Spleen (tissue), 11 donors: ENCODE results near the gene PSMD7. TPM values are rescaled to one million over a fixed set of nuclear protein-coding genes. Genes with fewer than 3 reads are reported as not detected.
A peak's percentile ranks its signal among the peaks of the same experiment; 100 is the strongest.

Experiments used
- DNase-seq: peaks from one replicate; pipeline ENCODE4 v3.0.0-alpha.2; 2020
- H3K27ac ChIP-seq, 8 donors: fragments of 200-600 bp; sonication (generic) in 7 of 8; 1 replicate in 4 of 8; 2 replicates in 4 of 8; pipeline versions ENCODE4 v1.5.0 to v1.8.0; 2016 to 2021; ENCODE audit warnings: inconsistent platforms in 4 of 8, mild to moderate bottlenecking in 4 of 8, moderate library complexity in 1 of 8
- H3K27me3 ChIP-seq, 7 donors: fragments of 200-600 bp; sonication (generic) in 6 of 7; replicated peaks in 1 of 7; 1 replicate in 4 of 7; 2 replicates in 3 of 7; pipeline versions ENCODE4 v1.5.0 to v1.8.0; 2016 to 2021; ENCODE audit warnings: inconsistent platforms in 3 of 7, mild to moderate bottlenecking in 1 of 7
- H3K36me3 ChIP-seq, 6 donors: fragments of 200-600 bp; sonication (generic) in 5 of 6; 1 replicate in 4 of 6; 2 replicates in 2 of 6; pipeline versions ENCODE4 v1.5.0 to v1.8.0; 2016 to 2021; ENCODE audit warnings: inconsistent platforms in 2 of 6
- H3K4me1 ChIP-seq, 6 donors: fragments of 200-600 bp; sonication (generic) in 5 of 6; 1 replicate in 3 of 6; 2 replicates in 3 of 6; pipeline versions ENCODE4 v1.5.0 to v1.8.0; 2016 to 2021; ENCODE audit warnings: inconsistent platforms in 3 of 6
- H3K4me3 ChIP-seq, 8 donors: fragments of 200-600 bp; sonication (generic) in 7 of 8; 1 replicate in 4 of 8; 2 replicates in 4 of 8; pipeline versions ENCODE4 v1.5.0 to v1.8.0; 2016 to 2021; ENCODE audit warnings: inconsistent platforms in 4 of 8, mild to moderate bottlenecking in 4 of 8, moderate library complexity in 2 of 8
- H3K9me3 ChIP-seq, 8 donors: fragments of 200-600 bp; sonication (generic) in 7 of 8; 1 replicate in 4 of 8; 2 replicates in 4 of 8; pipeline versions ENCODE4 v1.5.0 to v1.8.0; 2016 to 2021; ENCODE audit warnings: inconsistent platforms in 4 of 8
- CTCF ChIP-seq, 11 experiments: fragments of 200-600 bp in 7 of 11; fragments of 450-650 bp in 4 of 11; sonication (generic) in 4 of 11; IDR thresholded peaks in 8 of 11; conservative IDR thresholded peaks in 3 of 11; 1 replicate in 7 of 11; 2 replicates in 4 of 11; pipeline versions ENCODE4 v1.4.0 to v1.8.0; 2016 to 2021; ENCODE audit warnings: antibody characterized with exemption in 11 of 11, inconsistent platforms in 4 of 11, mild to moderate bottlenecking in 1 of 11
- POLR2A ChIP-seq, 3 donors: fragments of 450-650 bp; IDR thresholded peaks; one replicate each; pipeline ENCODE4 v1.5.1; 2017; ENCODE audit warnings: antibody characterized with exemption in 3 of 3, mild to moderate bottlenecking in 1 of 3
- POLR2AphosphoS5 ChIP-seq, 3 donors: sonication (generic); formaldehyde crosslinking; IDR thresholded peaks; one replicate each; pipeline ENCODE4 v1.5.1; 2017; ENCODE audit warnings: antibody characterized with exemption in 3 of 3
- WGBS, 5 donors: extraction: QIAGEN DNeasy Blood & Tissue Kit in 3 of 5; methylation state at CpG; one replicate each; pipeline versions ENCODE4 v1.1.5 to v1.1.7; 2013 to 2018; 5-methylcytosine and 5-hydroxymethylcytosine counted together
- intact Hi-C: fragments of 100-400 bp; cut with DNase I; formaldehyde crosslinking; loops from one replicate; pipeline ENCODE4 v1.15.0; 2023; ENCODE audit warnings: low total_unique reads
- polyA plus RNA-seq, 3 donors: library from polyadenylated mRNA; stranded (reverse); fragments of 200-250 nt; gene quantifications; one replicate each; pipeline ENCODE4 v1.2.1, GENCODE V29; 2013
- total RNA-seq, 7 donors: library from RNA; depleted of rRNA in 3 of 7; stranded (reverse); fragments of >200 nt in 3 of 7; fragmentation: NEBNext Ultra II Directional in 4 of 7; extraction: Animal tissue kit (Norgen Biotek cat#: 25700) in 4 of 7; gene quantifications; one replicate each; pipeline versions ENCODE4 v1.1.0 to v1.2.1, GENCODE V29; 2016 to 2021
- donor health status: healthy with polysubstance abuse.
- donor health status: DM: no; HTN: no; CAD: no; lungs with moderate emphysema.
- donor health status: DM: no; HTN: no; CAD: no.
- donor health status: Bipolar disorder and iron deficiency.
- donor health status: healthy.
- donor health status: DM: no; HTN: no; CAD: no.
- donor health status: DM: yes; HTN: yes; CAD: no.

PSMD7 gene
- total and polyA plus RNA-seq, 10 donors: 40.5 to 61.1 (median 48.9) TPM

GRCh38 chr16:74268372-74268782 is 28.2 kb upstream of the PSMD7 start:
- TF ChIP-seq CTCF (IDR thresholded peaks at IDR 0.05 in 8 of 11, conservative IDR thresholded peaks at IDR 0.05 in 3 of 11) (no peak), POLR2A (IDR thresholded peaks at IDR 0.05) (no peak), POLR2AphosphoS5 (IDR thresholded peaks at IDR 0.05) (no peak)
- H3K27ac ChIP-seq: no peak overlapping the region
- no peak for DNase-seq
- H3K4me3 ChIP-seq: no peak overlapping the region
- no peaks in the 10 kb centered on the region for H3K36me3 ChIP-seq
- 45 to 59% (median 51%) methylated on average over 3 of the region's 3 CpGs for WGBS, 5 donors
- H3K27me3 ChIP-seq: no peaks in the 10 kb centered on the region
- intact Hi-C loops: no loop called here
- H3K9me3 ChIP-seq: peaks cover 0 to 15% (median 0%) of the 10 kb centered on the region in 8 donors
- no peaks in the 10 kb centered on the region for H3K4me1 ChIP-seq

- Histone ChIP-seq H3K9me3 (peaks cover 0 to 15% (median 0%) of the 10 kb centered on the region in 8 donors), H3K36me3 (no peaks in the 10 kb centered on the region), H3K27me3 (no peaks in the 10 kb centered on the region), H3K4me3 (no peak overlapping the region), H3K4me1 (no peaks in the 10 kb centered on the region), H3K27ac (no peak overlapping the region)
- DNase-seq: no peak
- intact Hi-C loops: no loop called here
- no peak for TF ChIP-seq POLR2AphosphoS5 (IDR thresholded peaks at IDR 0.05)
- no peak for TF ChIP-seq POLR2A (IDR thresholded peaks at IDR 0.05)
- TF ChIP-seq CTCF (IDR thresholded peaks at IDR 0.05 in 8 of 11, conservative IDR thresholded peaks at IDR 0.05 in 3 of 11): no peak
- WGBS, 5 donors: 59 to 89% (median 75%) methylated on average over 2 of the region's 2 CpGs
Observed at GRCh38 chr16:74271872-74272271, 24.7 kb upstream of the PSMD7 start.

GRCh38 chr16:74275031-74275636 is 21.5 kb upstream of the PSMD7 start:
- intact Hi-C loops: no loop called here
- TF ChIP-seq POLR2AphosphoS5 (IDR thresholded peaks at IDR 0.05) (no peak), POLR2A (IDR thresholded peaks at IDR 0.05) (no peak), CTCF (IDR thresholded peaks at IDR 0.05 in 8 of 11, conservative IDR thresholded peaks at IDR 0.05 in 3 of 11) (peak in 3 of 11 experiments; percentile 9 to 26 (median 13))

GRCh38 chr16:74275711-74276110 is 20.9 kb upstream of the PSMD7 start:
- intact Hi-C loops: no loop called here
- H3K9me3 ChIP-seq: peaks cover 0 to 16% (median 6%) of the 10 kb centered on the region in 8 donors
- TF ChIP-seq POLR2AphosphoS5 (IDR thresholded peaks at IDR 0.05): no peak
- no peak for TF ChIP-seq CTCF (IDR thresholded peaks at IDR 0.05 in 8 of 11, conservative IDR thresholded peaks at IDR 0.05 in 3 of 11)
- TF ChIP-seq POLR2A (IDR thresholded peaks at IDR 0.05): no peak
- H3K27ac ChIP-seq: no peak overlapping the region
- H3K27me3 ChIP-seq: no peaks in the 10 kb centered on the region
- no peaks in the 10 kb centered on the region for H3K36me3 ChIP-seq
- no peak for DNase-seq
- 56 to 73% (median 61%) methylated on average over 7 of the region's 7 CpGs for WGBS, 5 donors
- H3K4me3 ChIP-seq: no peak overlapping the region
- H3K4me1 ChIP-seq: no peaks in the 10 kb centered on the region

More at GRCh38 chr16:74275031-74275636, 21.5 kb upstream of the PSMD7 start:
- Histone ChIP-seq H3K36me3 (no peaks in the 10 kb centered on the region), H3K27ac (no peak overlapping the region), H3K4me1 (no peaks in the 10 kb centered on the region), H3K27me3 (no peaks in the 10 kb centered on the region), H3K4me3 (no peak overlapping the region), H3K9me3 (peaks cover 0 to 22% (median 6%) of the 10 kb centered on the region in 8 donors)
- no peak for DNase-seq
- WGBS, 5 donors: 46 to 62% (median 57%) methylated on average over 2 of the region's 2 CpGs
